Measurements from ENCODE around the gene BRD2.

BRD2 gene

DNA sequence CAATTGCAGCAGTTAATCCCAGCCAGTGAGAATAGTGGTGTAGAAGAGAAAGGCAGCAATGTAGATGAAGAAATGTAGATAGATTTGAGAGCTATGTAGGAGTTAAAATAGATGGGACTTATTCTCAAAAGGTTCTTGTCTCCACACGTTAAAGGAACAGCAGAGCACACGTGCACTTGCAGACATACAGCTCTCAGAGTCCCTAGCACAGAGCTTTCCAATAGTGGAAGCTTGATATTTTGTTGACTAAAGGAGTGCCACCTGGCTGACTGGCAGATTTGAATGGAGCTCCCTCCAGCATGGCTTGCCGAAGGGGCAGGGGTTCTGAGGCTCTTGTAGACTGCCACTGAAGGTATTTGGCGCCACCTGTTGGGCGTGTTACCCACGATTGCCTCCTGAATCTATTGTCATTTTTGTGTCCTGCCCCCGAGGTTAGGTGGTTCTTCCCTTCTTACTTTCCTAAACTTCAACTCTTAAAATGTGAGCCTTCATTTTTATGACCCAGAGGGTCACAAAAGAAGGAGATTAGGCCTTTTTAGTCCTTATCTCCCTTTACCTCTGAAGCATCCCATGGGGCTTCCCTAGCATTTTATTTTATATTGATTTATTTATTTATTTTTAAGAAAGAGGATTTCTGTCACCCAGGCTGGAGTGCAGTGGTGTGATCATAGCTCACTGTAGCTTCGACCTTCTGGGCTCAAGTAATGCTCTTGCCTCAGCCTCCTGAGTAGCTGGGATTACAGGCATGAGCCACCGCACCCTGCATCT lies 16.4 kb downstream of the BRD2 start:
- in situ Hi-C loops (cut with MboI; ENCODE audit: low sequenced_read_pairs) = loop anchor here (25.0 kb wide), 1 partner anchor 98 kb away; no protein-coding TSS in a partner anchor

DNA sequence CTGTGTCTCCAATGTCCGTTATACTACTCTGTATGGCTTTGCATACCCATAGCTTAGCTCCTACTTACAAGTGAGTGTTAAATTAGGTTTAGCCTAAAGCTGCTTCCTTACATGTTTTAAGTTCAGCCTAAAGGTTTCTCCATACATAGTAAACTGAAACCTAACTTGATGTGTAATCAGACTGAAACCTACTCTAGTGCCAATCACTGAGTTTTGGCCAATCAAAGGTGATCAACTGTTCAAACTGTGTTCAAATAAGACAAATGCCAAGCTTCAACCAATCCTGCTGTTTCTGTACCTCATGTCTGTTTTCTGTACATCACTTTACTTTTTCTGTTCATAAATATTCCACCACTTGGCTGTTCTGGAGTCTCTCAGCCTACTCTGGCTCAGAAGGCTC lies 21.0 kb downstream of the BRD2 start:
- in situ Hi-C loops (cut with MboI; ENCODE audit: low sequenced_read_pairs) = loop anchor here (25.0 kb wide), 1 partner anchor 102 kb away; no protein-coding TSS in a partner anchor

DNA sequence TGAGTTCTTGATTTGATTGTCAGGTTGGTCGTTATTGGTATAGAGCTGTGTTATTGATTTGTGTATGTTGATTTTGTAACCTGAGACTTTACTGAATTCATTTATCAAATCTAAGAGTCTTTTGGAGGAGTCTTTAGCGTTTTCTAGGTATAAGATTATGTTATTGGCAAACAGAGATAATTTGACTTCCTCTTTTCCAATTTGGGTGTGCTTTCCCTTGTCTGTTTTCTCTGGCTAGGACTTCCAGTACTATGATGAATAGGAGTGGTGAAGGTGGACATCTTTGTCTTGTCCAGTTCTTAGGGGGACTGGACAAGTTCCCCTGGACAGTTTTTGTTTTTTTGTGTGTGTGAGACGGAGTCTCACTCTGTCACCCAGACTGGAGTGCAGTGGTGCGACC lies 23.6 kb downstream of the BRD2 start:
- in situ Hi-C loops (cut with MboI; ENCODE audit: low sequenced_read_pairs) = loop anchor here (25.0 kb wide), 1 partner anchor 105 kb away; no protein-coding TSS in a partner anchor

DNA sequence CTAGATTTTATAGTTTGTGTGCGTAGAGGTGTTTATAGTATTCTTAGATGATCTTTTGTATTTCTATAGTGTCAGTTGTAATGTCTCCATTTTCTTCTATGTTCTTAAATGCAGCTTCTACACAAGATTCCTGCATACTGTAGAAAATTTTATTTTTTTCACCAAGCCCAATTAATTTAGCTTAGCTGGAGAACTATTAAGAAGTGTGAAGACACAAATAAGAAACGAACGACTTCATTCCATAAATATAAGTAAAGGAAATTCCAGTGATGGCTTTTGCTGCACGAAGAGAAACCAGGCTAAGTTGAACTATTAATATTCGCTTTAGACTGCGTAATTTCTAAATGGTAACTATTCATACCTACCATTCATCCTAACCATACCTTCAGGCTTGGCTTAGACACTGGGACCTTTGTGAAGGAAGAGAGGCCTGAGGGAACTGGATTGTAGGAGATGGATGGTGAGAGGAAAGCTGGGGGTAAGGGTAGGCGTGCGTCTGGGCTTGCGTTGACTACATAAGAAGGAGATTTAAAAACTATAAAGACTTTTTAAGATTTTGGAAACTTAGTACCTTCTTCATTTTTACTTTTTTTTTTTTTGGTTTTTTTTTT lies 25.1 kb downstream of the BRD2 start:
- in situ Hi-C loops (cut with MboI; ENCODE audit: low sequenced_read_pairs) = loop anchor here (25.0 kb wide), 1 partner anchor 106 kb away; no protein-coding TSS in a partner anchor

DNA sequence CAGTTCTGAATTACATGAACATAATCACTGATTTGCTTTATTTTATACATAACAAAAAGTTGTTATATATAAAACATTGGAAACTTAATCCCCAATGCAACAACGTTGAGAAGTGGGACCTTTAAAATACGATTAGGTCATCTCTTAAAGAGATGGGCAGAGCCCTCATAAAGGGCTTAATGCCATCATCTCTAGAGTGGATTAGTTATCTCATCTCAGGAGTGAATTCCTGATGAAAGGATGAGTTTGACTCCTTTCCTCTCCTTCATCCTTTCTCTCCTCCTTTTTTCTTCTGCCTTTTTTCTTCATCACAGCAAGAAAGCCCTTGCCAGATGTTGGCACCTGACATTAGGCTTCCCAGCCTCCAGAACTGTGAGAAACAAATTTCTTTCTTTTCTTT lies 27.1 kb downstream of the BRD2 start:
- in situ Hi-C loops (cut with MboI; ENCODE audit: low sequenced_read_pairs) = loop anchor here (25.0 kb wide), 1 partner anchor 108 kb away; no protein-coding TSS in a partner anchor

DNA sequence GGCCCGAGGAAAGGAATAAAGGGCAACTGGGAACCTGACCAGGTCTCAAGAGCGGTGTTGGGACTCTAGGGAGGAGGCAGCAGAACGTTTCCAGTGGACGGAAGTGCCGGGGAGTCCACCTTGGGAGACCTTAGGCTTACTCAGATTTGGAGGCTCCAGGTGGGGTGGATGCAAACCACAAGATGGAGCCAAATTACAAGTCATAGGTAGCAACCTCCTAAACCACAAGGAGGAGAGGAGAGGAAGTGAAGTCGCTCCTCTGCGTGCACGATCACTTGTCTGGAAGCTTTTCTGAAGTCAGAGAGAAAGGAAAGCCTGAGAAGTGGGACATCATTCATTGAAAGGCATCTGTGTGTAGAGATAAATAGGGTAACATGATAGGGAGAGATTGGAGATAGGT lies 31.7 kb downstream of the BRD2 start:
- in situ Hi-C loops (cut with MboI; ENCODE audit: low sequenced_read_pairs) = no loop called here

DNA sequence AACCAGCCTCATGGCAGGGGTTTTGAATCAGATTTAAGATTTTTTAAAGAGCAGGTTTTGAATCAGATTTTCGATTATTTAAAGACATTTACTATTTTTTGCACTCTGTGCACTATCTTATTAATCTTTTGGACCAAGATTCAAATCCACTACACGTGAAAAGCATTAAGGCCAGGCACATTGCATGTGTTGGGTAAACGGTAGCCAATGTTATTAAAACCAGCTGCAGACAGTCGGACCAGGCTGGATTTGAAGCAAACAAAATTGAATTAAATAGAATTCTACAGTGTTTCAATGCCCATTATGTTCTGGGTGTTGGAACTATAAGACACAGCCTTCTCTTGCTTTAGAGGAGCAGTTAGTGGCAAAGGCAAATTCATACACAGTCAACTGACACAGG lies 33.3 kb downstream of the BRD2 start:
- in situ Hi-C loops (cut with MboI; ENCODE audit: low sequenced_read_pairs) = no loop called here

DNA sequence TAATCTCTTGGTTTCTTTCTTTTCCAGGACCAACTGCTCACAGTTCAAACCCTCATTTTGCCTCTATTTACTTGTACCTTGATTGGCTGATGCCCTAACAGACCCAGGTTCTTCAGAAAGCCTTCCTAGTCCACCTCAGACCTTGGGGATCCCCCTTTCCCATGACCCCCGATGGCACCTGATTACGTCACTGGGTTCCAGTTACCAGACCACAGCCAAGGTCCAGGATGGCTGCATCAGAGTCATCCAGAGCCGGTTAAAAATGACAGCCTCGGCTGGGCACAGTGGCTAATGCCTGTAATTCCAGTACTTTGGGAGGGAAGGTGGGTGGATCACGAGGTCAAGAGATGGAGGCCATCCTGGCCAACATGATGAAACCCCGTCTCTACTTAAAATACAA lies 36.5 kb downstream of the BRD2 start:
- in situ Hi-C loops (cut with MboI; ENCODE audit: low sequenced_read_pairs) = no loop called here

DNA sequence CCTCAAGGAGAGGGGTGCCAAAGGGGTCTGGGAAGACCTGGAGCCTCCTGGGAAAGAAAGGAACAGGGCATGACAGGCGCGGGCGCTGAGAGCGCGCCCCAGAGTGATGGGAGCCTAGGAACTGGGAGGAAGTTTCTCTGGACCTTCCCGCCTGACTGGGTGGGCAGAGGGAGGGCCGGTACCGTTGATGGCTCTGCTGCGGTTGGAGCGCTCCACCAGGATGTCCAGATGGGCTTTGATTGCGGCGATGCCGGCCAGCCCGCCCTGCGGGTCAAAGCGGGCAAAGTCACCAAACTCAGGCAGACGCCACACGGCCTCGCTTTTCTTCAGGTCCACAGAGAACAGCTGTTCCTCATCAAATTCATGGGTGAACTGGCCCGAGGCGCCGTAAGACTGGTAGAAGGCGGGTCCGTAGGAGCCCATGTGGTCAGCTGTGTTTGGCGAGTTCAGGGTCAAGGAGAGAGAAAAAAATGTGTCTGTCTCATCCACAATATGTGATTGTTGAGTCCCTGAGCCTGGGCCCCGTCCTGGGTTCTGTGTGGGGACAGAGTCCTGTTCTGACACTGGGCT lies 39.5 kb downstream of the BRD2 start:
- in situ Hi-C loops (cut with MboI; ENCODE audit: low sequenced_read_pairs) = no loop called here

DNA sequence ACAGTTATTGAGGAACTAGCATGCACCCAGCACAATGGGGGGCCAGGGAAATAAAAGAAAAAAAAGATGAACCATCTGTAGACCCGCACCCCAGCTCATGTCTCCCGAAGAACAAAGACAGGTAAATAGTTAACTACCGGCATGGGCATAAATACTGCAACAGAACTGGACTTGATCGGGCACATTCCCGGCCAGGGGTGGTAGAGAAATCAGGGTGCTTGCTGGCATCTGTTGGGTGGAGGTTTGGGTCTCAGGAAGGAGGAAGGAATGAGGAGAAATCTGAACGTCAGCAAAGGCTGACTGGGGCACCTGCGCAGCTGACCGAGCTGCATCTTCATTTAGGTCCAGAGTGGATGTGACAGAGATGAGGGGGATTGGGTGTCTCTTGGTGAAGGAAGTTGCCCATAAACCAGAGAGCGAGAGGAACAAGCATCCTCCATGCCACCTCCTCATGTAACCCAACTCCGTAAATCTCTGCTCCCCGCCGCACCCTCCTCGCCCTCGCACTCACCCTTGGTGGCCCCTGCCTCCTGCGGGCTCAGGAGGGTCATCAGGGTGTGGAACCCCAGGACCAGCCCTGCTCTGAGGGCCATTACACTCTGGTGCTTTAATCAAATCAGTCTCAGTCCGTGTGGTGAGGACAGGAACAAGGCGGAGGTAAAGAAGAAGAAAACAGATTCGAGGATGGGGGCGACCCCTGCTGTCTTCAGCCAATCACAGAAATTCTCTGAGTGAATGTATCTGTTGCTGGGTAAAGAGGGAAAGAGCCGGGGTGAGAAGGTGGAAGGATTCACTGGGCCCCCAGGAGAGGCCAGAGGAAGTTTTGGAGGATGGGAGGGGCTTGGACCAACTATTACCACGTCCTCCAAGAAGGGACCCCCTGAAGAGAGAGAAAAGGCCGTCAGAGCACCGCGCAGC lies 40.8 kb downstream of the BRD2 start, which contains the start of gene HLA-DOA:
HLA-DOA (minus strand) TSS at position 648 of the 918 bp plus-strand sequence.
- in situ Hi-C loops (cut with MboI; ENCODE audit: low sequenced_read_pairs) = no loop called here

DNA sequence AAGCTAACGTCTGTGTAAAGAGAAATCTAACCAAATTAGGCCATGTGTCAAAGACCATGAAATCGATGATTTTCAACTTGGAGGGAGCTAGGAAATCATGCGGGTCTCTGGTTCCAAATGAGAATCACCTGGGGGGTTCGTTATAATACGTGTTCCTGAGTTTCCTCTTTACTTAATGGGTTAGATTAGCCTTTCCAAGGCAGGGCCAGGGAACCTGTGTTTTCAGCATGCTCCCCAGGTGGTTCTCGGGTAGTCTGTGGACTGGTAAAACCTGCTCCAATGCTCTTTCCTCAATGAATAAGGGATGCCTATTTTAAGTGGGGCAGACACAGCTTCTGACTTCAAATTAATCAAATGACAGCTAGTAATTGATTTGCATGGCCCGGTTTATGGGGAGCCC lies 42.0 kb downstream of the BRD2 start:
- in situ Hi-C loops (cut with MboI; ENCODE audit: low sequenced_read_pairs) = no loop called here

DNA sequence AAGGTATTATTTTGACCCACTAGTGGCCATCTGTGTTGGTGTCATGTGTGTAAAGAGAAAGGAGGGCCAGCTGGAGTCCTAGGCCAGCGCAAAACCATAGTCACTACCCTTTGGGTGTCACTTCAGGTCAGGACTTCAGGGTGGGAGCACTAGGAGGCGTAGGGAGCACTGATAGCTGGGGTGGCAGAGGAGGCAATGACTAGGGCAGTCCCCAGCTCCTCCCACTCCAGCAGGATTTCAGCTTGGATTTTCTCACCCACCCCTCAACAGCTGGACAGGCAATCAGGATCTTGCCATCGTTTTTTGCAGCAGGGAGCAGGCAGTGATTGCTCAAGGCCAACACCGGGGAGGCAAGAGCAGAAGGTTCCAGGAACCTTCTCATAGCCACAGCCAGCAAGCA lies 45.2 kb downstream of the BRD2 start:
- in situ Hi-C loops (cut with MboI; ENCODE audit: low sequenced_read_pairs) = no loop called here

DNA sequence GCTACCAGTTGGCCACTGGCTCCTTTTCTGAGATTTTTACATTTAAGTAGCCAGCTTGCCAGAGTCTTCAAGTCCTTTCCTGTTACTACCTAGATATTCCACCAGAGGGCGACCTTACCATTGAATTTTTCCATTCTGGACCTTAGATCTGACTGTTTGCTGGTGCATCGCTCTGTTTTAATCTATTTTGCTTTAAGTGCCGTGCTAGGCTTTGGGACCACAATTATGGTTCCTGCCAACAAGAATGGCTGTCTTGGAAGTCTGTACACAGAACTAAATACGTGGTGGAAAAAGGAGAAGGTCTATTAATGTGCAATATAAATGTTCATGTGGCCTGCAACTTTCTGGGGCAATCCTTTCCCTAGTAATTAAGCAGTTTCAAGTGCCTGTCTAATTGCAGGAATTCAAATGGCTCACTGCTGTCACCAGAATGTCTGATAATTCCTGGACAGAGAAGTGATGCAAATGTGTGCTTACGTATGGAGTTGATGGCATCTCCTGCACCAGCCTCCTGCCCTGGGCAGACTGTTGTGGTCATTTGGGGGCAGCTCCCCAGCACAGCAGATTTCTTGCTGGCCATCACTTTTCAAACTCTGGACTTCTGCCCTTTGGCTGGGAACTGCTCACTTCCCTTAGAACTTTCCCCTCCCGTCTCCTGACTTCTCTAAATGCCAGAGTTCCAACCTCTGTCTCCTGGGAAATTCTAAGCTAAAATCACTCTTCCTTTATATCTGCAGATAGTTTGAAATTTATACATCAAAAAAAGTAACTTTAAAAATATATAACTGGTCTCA lies 46.6 kb downstream of the BRD2 start:
- in situ Hi-C loops (cut with MboI; ENCODE audit: low sequenced_read_pairs) = no loop called here

DNA sequence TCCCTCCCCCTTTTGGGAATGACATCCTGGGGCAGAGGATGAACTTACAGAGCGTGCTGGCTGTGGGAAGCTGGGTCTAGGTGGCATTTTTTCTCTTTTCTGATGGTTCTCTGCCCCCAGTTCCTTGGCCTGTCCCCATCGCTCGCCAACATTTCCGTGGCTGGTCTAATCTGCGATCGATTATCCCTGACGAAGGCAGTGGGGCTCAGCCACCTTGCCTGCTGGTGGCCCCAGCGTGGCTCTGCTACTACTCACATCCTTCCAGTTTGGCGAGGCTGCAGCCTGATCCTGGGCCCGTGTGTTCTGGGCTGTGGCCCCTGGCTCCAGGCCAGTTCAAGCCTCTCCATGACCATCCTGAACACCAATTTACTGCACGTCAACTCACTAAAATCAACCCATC lies 47.4 kb downstream of the BRD2 start:
- in situ Hi-C loops (cut with MboI; ENCODE audit: low sequenced_read_pairs) = no loop called here

DNA sequence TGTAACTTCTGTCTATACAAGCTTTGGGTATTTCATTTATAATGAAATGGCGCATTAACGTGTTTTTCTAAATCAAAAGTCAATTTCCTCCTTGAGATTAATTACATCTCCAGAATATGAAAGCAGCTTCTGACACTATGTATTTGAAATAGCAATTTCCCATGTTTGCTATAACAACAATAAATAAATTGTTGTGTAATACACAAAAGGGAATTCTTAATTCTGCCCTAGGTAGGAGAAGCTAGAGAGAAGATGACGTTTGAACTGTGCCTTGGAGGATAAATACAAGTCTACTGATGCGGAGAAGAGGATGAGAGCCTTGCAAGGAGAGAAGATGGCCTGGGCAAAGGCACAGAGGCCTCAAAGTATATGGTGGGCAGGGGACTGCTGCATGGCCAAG lies 48.6 kb downstream of the BRD2 start:
- in situ Hi-C loops (cut with MboI; ENCODE audit: low sequenced_read_pairs) = no loop called here

DNA sequence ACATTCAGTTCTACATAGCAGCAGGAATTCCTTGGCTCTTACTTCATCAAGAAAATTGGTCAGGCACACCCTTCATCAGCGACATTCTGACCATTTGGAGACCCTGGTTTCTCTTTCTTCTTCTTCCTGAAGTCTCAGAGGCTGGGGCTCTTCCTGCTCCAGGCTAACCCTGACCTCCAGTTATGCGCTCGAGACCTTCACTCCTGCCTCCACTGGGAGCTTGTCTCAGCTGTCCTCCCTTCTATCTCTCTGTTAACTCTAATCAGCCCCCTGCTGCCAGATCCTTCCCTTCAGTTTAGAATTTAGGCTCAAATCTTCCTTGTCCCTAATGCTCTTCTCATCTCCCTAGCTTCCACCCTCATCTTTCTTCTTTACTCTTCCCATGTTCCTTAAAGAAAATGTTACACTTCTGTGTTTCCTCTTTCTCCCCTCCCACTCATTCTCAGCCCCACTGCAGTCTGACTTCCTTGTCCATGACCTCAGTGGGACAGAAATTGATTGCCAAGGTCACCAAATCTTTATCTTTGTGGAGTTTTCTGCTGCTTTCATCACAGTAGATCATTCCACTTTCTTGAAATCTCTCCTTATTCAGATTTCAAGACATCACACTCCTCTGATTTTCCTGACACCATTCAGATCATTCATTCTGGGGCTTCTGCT lies 49.4 kb downstream of the BRD2 start:
- in situ Hi-C loops (cut with MboI; ENCODE audit: low sequenced_read_pairs) = no loop called here

DNA sequence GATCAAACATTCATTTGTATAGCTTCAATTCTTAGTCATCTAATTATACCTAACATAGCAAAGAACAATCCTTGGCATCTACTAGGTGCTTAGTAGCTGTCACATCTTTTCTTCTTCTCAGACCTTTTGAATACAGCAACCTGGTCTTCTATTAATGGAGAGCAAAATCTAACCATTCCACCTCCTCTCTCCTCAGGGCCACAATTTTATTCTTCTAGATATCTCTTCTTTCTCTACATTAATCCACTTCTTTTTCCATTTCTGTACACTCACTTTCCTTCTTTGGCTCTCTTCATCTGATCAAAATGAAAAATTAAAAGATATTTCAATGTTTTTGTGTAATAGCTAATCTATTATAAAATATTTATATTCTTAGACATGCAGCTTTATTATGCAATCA lies 50.0 kb downstream of the BRD2 start:
- in situ Hi-C loops (cut with MboI; ENCODE audit: low sequenced_read_pairs) = no loop called here

DNA sequence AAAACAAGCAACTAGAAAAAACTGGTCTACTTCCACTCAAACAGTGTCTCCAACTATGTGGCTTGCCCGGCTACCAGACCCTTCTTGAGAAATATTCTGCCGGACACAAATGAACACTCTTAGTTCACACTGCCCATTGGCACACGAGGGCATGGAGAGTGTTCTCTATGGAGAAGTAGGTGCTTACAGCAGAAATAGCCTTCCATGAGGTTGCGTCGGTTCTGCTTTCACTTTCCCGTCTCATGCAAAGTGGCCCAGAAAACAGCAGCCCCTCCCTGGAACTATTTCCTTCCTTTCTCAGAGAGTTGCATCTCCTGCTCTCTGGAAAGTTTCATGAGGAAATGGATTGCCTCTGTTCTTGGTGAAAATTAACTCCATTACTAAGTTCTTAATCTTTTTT lies 50.5 kb downstream of the BRD2 start:
- in situ Hi-C loops (cut with MboI; ENCODE audit: low sequenced_read_pairs) = no loop called here

DNA sequence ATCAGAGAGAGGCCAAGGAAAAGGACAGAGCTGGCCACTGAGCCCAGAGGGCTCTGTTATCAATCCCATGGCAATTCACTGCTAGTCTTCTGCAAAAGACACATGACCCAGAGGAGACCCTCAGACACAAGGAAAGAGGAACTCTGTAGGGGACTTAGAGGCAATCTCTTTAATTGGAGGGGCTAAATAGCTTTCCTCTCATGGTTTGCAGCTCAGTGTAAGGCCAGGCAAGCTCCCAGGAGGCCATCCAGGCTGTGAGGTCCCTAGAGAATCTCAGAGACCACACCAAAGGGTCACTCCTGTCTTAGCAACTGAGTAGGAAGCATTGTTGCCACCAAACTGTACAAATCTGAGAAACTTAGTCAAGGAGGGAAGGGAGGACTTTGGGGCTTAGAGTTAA lies 51.0 kb downstream of the BRD2 start:
- in situ Hi-C loops (cut with MboI; ENCODE audit: low sequenced_read_pairs) = no loop called here

DNA sequence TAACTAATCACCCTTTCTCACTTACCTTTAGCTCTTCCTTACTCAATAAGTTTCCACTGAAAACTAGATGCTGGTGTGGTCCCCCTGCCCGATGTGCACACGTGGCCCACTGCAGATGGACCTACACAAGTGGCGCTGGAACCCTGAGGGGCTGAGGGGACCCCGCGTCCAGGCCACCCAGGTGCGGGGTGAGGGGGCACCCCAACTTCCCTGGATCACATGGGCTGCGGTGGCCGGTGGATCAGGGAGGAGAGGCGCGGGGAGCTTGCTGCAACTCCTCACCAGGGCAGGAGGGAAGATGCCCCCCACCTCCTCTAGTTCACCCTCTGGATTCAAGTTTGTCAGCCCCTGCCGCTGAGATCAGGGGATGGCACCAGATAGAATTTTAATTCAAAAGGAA lies 53.5 kb downstream of the BRD2 start:
- in situ Hi-C loops (cut with MboI; ENCODE audit: low sequenced_read_pairs) = no loop called here

Measured in HL-60/S4 treated with retinoic acid at 250 ng/mL for 4 days and 3 days (cell line).